GF-D8 (cell line): ENCODE measurements around the gene SUZ12.
"Not testable (repeated sequence)": the region's sequence is repeated elsewhere in the genome, so short reads cannot be mapped to it uniquely, and the experiment has no call there.

Experiments used
- DNase-seq: peaks from one replicate; lab custom pipeline; 2025; lab: John Stamatoyannopoulos, UW

The SUZ12 gene

DNA sequence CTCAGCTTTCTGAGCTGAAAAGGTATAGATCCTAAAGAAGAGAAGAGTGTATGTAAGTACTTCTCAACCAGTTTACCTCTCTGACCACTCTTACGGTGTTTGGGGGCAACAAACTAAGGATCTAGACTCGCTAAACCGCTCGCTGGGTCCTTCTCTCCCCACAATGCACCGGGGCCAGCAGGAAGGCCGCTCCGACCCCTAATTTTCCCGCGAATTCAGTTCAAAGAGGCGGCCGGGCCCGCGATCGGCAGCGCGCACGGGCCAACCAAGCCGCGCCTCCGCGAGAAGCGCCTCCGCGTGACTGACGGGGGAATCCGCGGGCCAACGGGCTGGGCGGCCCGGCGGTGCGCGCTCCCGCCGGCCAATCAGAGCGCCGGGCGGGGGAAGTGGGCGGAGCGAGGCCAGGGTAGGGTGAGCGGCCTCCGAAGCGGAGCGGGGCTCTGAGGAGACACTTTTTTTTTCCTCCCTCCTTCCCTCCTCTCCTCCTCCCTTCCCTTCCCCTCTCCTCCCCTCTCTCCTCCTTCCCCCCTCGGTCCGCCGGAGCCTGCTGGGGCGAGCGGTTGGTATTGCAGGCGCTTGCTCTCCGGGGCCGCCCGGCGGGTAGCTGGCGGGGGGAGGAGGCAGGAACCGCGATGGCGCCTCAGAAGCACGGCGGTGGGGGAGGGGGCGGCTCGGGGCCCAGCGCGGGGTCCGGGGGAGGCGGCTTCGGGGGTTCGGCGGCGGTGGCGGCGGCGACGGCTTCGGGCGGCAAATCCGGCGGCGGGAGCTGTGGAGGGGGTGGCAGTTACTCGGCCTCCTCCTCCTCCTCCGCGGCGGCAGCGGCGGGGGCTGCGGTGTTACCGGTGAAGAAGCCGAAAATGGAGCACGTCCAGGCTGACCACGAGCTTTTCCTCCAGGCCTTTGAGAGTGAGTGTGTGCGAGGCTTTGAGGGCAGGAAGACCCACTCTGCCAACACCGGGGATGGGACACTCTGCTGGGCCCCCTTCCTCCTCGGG lies at the start of gene SUZ12:
Gene SUZ12, plus strand, starts transcription at position 393 of the 995 bp plus-strand sequence. Its CDS starts 240 bp downstream, at position 633.
- DNase-seq, result peak; percentile 58

GRCh38 chr17:31888124-31888523 lies 48.7 kb upstream of the SUZ12 start:
- peak; percentile 3 for DNase-seq

- DNase-seq, result no peak
Observed at GRCh38 chr17:31900877-31901276, 35.9 kb upstream of the SUZ12 start.

DNA sequence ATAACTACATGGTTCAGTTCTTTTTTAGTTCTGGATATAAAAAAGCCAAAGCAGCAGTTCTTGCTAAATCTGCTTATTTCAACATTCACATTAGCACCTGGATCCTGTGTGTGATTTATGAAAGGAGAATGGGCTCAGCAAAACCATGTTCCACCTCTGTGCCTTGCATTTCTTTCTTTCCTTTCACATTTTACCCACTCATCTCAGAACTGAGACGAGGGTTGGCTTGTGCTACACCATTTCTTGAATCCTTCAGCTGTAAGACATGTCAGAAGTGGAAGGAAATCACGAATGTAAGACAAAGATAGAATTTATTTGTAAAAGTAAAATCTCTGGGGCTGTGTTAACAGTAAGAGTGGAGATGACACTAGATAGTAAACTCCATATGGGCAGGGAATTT lies 34.1 kb upstream of the SUZ12 start:
- DNase-seq, result no peak

GRCh38 chr17:31903401-31903800 lies 33.4 kb upstream of the SUZ12 start:
- no peak for DNase-seq

DNA sequence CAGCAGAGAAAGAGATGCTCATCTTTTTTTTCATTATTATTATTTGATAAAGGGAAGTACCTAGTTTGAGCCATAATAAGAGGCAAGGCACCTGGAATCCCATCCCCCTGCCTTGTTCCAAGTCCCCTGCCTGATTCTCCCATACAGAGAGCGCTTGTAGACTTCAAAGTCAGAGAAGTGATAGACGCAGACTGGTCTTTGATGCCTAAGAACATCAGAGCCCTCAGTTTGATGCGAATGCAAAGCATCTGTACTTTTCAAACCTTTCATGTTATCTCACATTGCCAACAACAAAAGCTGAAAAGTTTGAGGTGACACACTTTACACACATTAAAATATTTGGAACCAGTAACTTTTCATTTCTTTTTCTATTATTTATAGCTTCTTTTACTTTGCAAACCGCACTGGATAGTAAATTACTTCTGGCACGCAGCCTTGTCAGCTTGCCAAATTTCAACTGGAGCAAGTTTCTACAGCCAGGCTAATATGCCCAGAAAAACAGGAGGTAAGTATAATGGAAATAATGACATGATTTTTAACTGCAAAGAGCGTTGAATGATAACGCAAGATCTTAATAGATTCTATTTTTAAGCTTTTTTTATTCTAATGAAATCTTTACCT lies 29.4 kb upstream of the SUZ12 start:
- no peak for DNase-seq

GRCh38 chr17:31908386-31908785 lies 28.4 kb upstream of the SUZ12 start:
- no peak for DNase-seq

- DNase-seq, result not testable (repeated sequence)
Observed at GRCh38 chr17:31912705-31913104, 24.1 kb upstream of the SUZ12 start.

GRCh38 chr17:31915456-31916100 lies 21.2 kb upstream of the SUZ12 start:
- no peak for DNase-seq

GRCh38 chr17:31916491-31917064 lies 20.2 kb upstream of the SUZ12 start:
- DNase-seq, result no peak

DNA sequence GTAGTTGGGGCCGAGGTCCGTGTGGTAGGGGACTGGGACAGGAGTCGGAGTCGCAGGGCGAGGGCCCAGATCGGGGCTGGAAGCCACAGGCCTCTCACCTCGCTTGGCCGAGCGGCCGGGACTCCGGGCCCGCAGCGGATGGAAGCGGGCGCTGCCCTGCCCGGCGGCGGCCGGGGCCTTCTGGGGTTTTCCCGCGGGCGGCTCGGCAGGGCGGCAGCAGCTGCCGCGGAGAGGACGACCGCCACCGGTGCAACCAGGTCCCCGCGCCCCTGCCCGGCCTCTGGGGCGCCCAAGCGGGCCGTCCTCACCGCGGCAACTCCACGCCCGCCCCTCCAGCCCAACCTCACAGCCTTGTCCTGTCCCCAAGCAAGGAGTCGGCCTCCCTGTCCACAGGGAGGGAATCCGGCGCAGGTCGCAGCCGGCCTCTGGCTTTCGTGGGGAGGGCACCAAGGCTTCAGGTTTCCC lies 19.7 kb upstream of the SUZ12 start:
- no peak for DNase-seq

DNA sequence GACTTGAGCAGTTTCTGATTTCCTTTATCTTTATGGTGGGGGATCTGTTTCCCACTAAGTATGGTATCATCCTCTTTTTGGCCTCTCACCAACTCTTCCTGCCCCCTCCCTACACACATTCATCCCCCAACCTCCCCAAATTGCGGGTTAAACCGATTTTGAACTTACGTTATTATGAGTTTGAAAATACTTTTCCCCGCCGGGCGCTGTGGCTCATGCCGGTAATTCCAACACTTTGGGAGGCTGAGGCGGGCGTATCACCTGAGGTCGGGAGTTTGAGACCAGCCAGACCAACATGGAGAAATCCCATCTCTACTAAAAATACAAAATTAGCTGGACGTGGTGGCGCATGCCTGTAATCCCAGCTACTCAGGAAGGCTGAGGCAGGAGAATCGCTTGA lies 19.1 kb upstream of the SUZ12 start:
- DNase-seq, result not testable (repeated sequence)

- no peak for DNase-seq
Observed at GRCh38 chr17:31918701-31919128, 18.1 kb upstream of the SUZ12 start.

GRCh38 chr17:31919802-31920525 lies 16.8 kb upstream of the SUZ12 start:
- no peak for DNase-seq

GRCh38 chr17:31926100-31926729 lies 10.6 kb upstream of the SUZ12 start:
- no peak for DNase-seq

- no peak for DNase-seq
Observed at GRCh38 chr17:31931756-31932155, 5.1 kb upstream of the SUZ12 start.

DNA sequence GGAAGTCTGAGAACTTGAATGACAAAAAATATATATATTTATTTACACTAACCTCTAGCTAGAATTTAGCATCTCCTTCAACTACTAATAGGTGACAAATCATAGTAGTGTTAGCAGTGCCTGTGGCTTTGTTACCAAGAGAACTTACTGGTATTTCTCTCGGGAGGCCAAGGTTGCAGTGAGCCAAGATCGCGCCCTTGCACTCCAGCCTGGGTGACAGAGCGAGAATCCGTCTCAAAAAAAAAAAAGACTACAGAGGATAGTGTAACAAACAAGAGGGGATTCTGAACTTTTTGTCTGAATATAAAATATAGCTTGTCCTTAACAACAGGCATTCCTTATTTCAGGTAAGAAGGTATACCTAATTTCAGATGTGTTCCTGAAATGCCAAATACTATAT lies 1.3 kb upstream of the SUZ12 start:
- DNase-seq, result no peak

- DNase-seq, result not testable (repeated sequence)
Observed at GRCh38 chr17:31937926-31938641, 1.3 kb downstream of the SUZ12 start.

GRCh38 chr17:31941916-31942315 lies 5.1 kb downstream of the SUZ12 start:
- not testable (repeated sequence) for DNase-seq

GRCh38 chr17:31942396-31942795 lies 5.6 kb downstream of the SUZ12 start:
- not testable (repeated sequence) for DNase-seq
